HG03060 (cell line): ENCODE measurements around the gene PRKAA2.

Experiments
- ATAC-seq: cut with Tn5 transposase; IDR thresholded peaks from one replicate; pipeline ENCODE4 v1.9.1; 2021; ENCODE audit warnings: low read depth, moderate number of reproducible peaks; ENCODE audit not compliant: unreplicated experiment

The PRKAA2 gene

GRCh38 chr1:56709995-56710394 lies 64.9 kb downstream of the PRKAA2 start:
- ATAC-seq: no peak

GRCh38 chr1:56710646-56711045 lies 65.5 kb downstream of the PRKAA2 start:
- ATAC-seq: no peak

DNA sequence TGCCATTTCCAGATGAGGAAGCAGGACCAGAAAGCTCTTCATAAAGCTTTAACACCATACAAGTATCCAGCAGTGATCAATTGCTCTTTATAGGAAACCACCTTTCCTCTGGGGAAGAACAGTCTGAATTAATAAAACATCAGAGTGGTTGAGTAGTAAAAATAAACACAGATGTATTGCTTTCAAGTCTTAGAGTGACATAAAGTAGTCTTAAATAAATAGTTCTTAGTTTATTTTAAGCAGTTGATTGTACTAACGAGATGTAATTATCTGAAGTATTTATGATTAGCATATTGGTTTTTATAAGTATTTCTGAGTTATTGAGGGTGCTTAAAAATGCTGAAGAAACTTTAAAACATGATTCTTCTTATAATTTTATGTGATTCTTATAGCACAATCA lies 67.0 kb downstream of the PRKAA2 start:
- no peak for ATAC-seq

DNA sequence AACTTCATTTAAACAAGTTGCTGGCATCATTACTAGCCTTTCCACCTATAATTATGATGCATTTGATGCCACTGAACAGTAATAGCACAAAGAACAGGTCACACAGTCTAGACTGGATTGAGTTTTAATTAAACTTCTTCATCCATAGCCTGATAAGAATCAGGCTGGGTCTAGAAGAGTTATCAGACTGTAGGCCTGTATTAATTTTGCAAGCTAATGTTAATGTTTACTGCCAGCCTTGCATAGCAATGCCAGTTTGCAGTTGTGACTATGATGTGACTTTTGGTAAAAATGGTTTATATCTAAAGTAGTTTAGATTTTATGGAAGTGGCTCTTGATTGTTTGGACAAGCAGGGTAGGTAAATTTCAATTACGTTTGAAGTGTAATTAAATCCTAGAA lies 68.0 kb downstream of the PRKAA2 start:
- ATAC-seq: no peak

DNA sequence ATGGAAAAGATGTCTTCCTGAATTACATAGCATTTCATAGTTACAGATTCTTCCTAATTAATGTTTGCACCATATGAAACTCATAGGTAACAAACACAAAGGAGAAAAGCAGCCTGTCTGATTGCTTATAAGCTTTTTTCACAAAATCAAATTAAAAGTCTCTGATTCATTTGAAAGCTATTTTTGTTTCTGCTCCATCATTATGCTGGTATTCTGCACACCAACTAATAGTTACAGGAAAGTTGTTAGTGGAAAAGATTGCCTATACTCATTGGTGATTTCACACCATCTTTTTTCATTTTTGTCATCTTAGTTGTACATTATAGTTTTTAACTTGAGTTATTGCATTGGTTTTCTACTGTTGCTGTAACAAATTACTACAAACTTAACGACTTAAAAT lies 70.0 kb downstream of the PRKAA2 start:
- ATAC-seq: no peak

- ATAC-seq: no peak
Observed at GRCh38 chr1:56719171-56719570, 74.1 kb downstream of the PRKAA2 start.

DNA sequence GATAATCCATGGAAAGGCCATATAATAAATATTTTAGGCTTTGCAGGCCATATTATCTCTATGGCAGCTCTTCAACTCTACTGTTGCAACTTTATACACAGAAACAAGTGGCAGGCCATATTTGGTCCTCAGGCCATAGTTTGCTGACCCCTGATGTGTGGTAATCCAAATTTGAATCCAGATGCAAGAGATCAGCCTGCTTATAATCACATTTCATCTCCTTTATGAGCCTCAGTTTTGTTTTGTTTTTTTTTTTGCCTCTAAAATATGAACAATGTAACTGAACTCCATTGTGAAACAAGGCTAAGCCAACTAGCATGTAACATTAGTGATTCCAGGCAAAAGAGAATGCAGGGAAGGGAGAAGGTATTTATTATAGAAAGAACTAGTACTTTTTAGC lies 81.6 kb downstream of the PRKAA2 start:
- ATAC-seq: no peak

GRCh38 chr1:56728964-56729363 lies 83.8 kb downstream of the PRKAA2 start:
- ATAC-seq: no peak

DNA sequence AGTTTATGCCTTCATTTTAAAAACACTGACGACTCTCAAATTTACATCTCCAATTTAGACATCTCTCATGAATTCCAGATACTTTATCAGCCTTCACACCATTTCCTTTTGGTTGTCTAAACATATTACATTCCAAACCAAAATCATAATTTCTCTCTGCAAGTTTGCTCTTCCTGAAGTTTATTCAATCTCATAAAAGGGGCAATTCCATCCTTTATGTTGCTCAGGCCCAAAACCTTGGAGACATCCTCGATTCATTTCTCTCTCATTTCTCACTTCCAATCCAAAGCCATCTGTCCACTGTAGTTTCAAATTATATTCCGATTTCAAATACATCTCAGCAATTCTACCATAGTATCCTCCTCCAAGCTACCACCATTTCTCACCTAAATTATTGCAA lies 100.1 kb downstream of the PRKAA2 start:
- no peak for ATAC-seq

DNA sequence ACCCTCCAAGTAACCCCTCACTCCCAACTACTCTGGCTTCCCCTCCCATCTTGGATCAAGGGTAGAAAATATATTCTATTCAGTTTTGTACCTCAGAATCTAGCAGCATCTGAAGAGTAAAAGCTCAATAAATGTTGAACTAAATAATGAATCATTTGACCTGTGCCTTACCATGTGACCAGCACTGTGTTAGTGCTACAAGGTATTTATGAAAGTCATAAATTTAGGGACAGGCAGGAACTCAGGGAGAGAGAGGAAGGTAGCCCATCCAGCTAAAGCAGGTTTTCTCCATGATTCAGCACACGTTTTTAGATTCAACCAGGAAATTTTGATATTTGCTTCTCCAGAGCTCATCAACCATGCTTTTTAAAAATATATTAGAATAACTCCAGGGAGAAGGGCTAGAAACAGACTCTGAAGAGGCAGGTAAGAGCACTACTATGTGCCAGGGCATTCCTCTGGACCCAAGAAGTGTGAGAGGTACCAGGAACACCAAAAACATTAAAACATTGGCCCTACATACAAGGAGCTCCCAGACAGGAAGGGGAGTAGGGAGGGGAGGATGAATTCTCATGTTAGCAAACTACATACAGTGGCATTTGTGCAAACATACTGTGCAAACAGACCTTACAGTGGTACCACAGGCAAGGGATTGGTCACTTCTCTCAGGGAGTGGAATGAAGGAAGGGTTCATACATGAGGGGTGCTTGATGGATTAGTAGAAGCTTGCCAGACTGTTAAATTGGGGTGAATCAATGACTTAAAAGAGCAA lies 109.8 kb downstream of the PRKAA2 start:
- ATAC-seq: no peak

DNA sequence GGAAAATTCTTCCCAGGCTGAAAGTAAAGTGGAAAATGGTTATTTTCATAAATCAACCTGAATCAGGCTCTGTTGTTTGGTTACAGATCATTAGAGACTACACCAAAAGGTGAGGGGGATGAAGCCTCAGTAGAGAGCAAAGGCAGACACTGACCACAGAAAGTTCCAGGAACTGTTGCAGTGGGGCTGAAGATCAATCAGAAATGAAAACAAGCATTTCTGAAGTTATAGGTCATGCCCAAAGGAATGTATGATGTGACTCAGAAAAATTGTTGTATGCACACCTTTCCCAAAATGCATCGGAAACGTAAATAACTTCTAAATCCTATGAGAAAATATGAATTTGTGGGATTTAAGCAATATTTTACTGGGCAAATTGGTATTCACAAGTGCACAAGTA lies 110.8 kb downstream of the PRKAA2 start:
- ATAC-seq: no peak

DNA sequence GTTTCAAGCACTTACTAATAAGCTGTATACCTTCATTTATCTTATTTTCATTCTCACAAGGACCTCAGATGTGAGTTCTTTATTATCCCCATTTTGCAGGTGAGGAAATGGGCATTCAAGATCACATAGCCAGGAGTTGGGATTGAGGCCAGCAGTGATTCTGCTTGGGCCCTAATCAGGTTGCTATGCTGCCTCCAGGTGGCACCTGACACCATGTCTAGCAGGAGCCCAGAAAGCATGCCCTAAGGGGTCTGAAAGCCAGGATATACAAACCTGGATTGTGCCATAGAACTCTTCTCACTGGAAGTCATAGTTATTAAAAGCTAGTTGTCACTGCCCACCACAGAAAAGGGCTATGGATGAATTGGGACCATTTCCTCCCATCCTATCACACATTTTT lies 113.0 kb downstream of the PRKAA2 start:
- ATAC-seq: no peak

- no peak for ATAC-seq
Observed at GRCh38 chr1:56758794-56759193, 113.7 kb downstream of the PRKAA2 start.
